ENCODE measurements around the gene LIMS2.

DNA sequence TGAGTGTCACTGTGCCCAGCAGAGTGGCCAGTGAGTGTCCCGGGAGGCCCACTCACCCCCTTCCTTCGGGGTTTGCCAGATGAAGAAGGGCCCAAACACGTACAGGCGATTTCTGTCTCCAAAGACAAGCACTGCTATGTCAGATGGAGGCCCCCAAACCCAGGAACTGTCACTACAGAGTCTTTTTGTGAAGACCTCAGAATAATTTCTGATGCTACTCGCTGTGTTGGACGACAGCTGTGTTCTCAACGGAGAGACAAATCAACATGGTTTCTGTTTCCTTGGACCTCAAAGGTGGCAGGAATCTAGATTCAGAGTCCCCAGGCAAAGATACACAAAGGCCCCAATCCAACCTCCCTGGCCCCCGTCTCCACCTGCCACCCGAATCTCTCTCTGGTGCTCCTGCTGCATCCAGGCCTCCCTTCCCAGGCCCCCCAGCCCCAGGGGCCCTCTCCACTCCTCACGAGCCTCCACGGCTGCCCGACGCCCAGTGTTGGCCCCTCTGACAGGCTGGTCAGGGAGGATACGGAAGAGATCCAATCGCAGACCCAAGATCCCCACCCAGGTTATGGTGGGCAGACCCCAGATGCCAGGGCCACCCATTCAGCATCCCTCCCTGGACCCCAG lies 31.8 kb downstream of the LIMS2 start:
- TF ChIP-seq, protein P1, sequence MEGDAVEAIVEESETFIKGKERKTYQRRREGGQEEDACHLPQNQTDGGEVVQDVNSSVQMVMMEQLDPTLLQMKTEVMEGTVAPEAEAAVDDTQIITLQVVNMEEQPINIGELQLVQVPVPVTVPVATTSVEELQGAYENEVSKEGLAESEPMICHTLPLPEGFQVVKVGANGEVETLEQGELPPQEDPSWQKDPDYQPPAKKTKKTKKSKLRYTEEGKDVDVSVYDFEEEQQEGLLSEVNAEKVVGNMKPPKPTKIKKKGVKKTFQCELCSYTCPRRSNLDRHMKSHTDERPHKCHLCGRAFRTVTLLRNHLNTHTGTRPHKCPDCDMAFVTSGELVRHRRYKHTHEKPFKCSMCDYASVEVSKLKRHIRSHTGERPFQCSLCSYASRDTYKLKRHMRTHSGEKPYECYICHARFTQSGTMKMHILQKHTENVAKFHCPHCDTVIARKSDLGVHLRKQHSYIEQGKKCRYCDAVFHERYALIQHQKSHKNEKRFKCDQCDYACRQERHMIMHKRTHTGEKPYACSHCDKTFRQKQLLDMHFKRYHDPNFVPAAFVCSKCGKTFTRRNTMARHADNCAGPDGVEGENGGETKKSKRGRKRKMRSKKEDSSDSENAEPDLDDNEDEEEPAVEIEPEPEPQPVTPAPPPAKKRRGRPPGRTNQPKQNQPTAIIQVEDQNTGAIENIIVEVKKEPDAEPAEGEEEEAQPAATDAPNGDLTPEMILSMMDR (conservative IDR thresholded peaks at IDR 0.05) = no peak
- no peak for TF ChIP-seq ZFX (IDR thresholded peaks at IDR 0.05)
